Activated CD4-positive, alpha-beta memory T cell treated with anti-CD3 and anti-CD28 coated beads for 36 hours (primary cell): ENCODE data around the gene PEAK1. TPM values are rescaled to one million over a fixed set of nuclear protein-coding genes. Genes with fewer than 3 reads are reported as not detected.

Source experiments
- CTCF ChIA-PET: fragments of 350-600 bp; sonication (Branson Sonifier 250); formaldehyde crosslinking; loops from one replicate; lab custom pipeline; 2021; ENCODE audit warnings: antibody characterized with exemption, inconsistent platforms; lab: Charles Lee
- POLR2A ChIA-PET: fragments of 350-600 bp; sonication (Branson Sonifier 250); formaldehyde crosslinking; loops from one replicate; lab custom pipeline; 2021; ENCODE audit warnings: antibody characterized with exemption; lab: Charles Lee
- DNase-seq: peaks from one replicate; pipeline ENCODE4 v3.0.0-alpha.2; 2020
- H3K27ac Mint-ChIP-seq: one replicate; pipeline ENCODE4 v1.8.0; 2021; ENCODE audit warnings: mixed read lengths
- H3K27me3 Mint-ChIP-seq: one replicate; pipeline ENCODE4 v1.8.0; 2021; ENCODE audit warnings: mixed read lengths
- H3K36me3 Mint-ChIP-seq: one replicate; pipeline ENCODE4 v1.8.0; 2021; ENCODE audit warnings: mixed read lengths
- H3K4me1 Mint-ChIP-seq: one replicate; pipeline ENCODE4 v1.8.0; 2021; ENCODE audit warnings: low read depth, mixed read lengths
- H3K4me3 Mint-ChIP-seq: one replicate; pipeline ENCODE4 v1.8.0; 2021; ENCODE audit warnings: mild to moderate bottlenecking, mixed read lengths
- H3K9me3 Mint-ChIP-seq: one replicate; pipeline ENCODE4 v1.8.0; 2021; ENCODE audit warnings: mixed read lengths
- intact Hi-C: fragments of 100-400 bp; cut with micrococcal nuclease; formaldehyde crosslinking; loops from one replicate; pipeline ENCODE4 v1.15.1; 2023
- total RNA-seq, 2 experiments: library from RNA; stranded (reverse); gene quantifications; one replicate each; pipeline ENCODE4 v1.2.3, GENCODE V29; 2021

The PEAK1 gene, protein sequence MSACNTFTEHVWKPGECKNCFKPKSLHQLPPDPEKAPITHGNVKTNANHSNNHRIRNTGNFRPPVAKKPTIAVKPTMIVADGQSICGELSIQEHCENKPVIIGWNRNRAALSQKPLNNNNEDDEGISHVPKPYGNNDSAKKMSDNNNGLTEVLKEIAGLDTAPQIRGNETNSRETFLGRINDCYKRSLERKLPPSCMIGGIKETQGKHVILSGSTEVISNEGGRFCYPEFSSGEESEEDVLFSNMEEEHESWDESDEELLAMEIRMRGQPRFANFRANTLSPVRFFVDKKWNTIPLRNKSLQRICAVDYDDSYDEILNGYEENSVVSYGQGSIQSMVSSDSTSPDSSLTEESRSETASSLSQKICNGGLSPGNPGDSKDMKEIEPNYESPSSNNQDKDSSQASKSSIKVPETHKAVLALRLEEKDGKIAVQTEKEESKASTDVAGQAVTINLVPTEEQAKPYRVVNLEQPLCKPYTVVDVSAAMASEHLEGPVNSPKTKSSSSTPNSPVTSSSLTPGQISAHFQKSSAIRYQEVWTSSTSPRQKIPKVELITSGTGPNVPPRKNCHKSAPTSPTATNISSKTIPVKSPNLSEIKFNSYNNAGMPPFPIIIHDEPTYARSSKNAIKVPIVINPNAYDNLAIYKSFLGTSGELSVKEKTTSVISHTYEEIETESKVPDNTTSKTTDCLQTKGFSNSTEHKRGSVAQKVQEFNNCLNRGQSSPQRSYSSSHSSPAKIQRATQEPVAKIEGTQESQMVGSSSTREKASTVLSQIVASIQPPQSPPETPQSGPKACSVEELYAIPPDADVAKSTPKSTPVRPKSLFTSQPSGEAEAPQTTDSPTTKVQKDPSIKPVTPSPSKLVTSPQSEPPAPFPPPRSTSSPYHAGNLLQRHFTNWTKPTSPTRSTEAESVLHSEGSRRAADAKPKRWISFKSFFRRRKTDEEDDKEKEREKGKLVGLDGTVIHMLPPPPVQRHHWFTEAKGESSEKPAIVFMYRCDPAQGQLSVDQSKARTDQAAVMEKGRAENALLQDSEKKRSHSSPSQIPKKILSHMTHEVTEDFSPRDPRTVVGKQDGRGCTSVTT (N-terminal part only)
- total RNA-seq = 10 to 100 TPM; 15.6 to 18.3 TPM

DNA sequence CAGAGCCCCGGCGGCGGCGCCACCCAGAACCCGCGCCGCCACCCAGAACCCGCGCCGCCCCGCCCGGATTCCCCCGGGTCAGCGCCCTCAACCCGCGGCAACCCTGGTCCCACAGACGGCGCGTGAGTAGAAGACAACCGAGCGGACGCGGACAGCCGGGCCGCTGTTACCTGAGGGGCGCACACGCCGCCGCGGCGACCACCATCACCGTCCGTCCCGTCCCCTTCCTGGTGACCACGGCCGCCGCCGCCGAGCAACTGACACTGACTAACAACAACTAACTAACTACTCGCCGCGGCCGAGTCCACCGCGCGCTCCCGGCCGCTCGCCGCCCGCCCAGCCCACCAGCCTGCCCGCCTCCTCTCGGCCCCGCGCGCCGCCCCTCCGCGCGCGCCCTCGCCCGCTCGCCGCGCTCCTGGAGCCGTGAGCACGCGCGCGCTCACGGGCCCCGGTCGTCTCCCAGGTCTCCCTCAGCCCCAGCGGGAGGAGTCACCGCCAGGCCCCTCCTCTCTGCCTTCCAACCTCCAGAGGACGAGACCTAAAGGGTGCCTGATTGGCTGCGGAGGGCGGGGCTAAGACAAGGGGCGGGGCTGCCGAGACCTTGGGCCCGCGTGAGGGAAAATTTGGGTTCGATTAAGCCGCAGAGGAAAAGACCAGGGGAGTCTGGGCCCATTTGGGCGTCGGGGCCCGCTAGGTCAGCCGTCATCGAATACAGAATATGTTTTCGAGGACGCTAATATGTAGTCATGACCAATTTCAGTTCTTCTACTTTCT lies at the start of gene PEAK1:
Gene PEAK1, minus strand, starts transcription at position 269 of the 774 bp plus-strand sequence. CDS start 238,178 bp downstream, outside the sequence.
- Mint-ChIP-seq H3K4me3 (peak within 1 kb of the TSS; percentile 96), H3K36me3 (peaks cover 5% of the 10 kb centered on the region), H3K27me3 (peaks cover 2% of the 10 kb centered on the region), H3K27ac (peak within 1 kb of the TSS; percentile 98), H3K9me3 (no peaks in the 10 kb centered on the region), H3K4me1 (peaks cover 30% of the 10 kb centered on the region)
- peak; percentile 100 for DNase-seq
- CTCF ChIA-PET = interaction anchor here (0.8 kb wide), 1 partner anchor 11 kb away, joined by 3 read pairs; no protein-coding TSS in a partner anchor
- POLR2A ChIA-PET = interaction anchor here (0.6 to 2.1 kb wide), 3 partner anchors 10 to 425 kb away, joined by 3 to 12 read pairs (median 9); partner anchors contain the start of gene PSTPIP1
- intact Hi-C loops = loop anchor here (1.0 to 10.0 kb wide), 5 partner anchors 10 to 1355 kb away; partner anchors contain the start of genes PSTPIP1 and TSPAN3

DNA sequence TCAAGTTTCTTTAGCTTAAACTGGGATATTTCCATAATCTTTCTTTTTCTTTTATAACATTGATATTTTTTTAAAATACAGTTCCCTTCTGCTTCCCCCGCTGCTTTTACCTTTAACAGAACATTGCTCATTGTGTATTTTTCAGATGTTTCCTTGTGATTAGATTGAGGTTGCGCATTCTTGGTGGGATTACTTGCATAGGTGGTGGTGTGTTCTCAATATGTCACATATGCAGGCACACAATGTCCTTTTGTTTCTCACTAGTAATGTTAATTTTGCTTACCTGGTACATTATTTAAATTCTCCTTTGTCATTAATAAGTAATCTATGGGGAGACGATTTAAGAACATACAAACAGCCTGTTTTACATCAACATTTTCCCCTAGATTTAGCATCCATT lies 49.0 kb upstream of the PEAK1 start:
- H3K27ac Mint-ChIP-seq = no peak overlapping the region
- intact Hi-C loops = no loop called here
- H3K4me3 Mint-ChIP-seq = no peak overlapping the region
- ChIA-PET CTCF (no interaction called here), POLR2A (no interaction called here)
- H3K4me1 Mint-ChIP-seq = no peaks in the 10 kb centered on the region
- peaks cover 37% of the 10 kb centered on the region for H3K36me3 Mint-ChIP-seq
- H3K9me3 Mint-ChIP-seq = no peaks in the 10 kb centered on the region
- no peak for DNase-seq
- no peaks in the 10 kb centered on the region for H3K27me3 Mint-ChIP-seq

DNA sequence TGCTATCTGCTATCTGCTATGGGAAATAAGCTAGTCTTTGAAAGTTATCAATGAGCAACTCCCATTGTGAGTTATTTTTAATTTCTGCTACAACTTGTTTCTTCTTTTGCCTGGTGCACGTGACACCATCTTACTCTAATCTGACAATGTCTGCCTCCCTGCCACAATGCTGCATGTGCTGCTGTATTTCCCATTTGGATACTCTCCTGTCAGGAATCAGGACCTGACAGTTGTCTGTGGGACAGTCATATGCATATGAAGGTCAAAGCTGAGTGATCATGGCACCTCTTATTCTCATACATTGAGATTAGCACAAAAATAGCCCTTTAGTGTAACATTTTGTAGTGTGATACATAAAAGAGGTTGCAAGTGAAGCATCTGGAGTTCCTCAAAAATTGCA lies 46.6 kb upstream of the PEAK1 start:
- ChIA-PET POLR2A (no interaction called here), CTCF (no interaction called here)
- Mint-ChIP-seq H3K27me3 (no peaks in the 10 kb centered on the region), H3K4me3 (no peak overlapping the region), H3K36me3 (peaks cover 28% of the 10 kb centered on the region), H3K4me1 (no peaks in the 10 kb centered on the region), H3K27ac (no peak overlapping the region), H3K9me3 (no peaks in the 10 kb centered on the region)
- intact Hi-C loops = no loop called here
- DNase-seq = no peak

DNA sequence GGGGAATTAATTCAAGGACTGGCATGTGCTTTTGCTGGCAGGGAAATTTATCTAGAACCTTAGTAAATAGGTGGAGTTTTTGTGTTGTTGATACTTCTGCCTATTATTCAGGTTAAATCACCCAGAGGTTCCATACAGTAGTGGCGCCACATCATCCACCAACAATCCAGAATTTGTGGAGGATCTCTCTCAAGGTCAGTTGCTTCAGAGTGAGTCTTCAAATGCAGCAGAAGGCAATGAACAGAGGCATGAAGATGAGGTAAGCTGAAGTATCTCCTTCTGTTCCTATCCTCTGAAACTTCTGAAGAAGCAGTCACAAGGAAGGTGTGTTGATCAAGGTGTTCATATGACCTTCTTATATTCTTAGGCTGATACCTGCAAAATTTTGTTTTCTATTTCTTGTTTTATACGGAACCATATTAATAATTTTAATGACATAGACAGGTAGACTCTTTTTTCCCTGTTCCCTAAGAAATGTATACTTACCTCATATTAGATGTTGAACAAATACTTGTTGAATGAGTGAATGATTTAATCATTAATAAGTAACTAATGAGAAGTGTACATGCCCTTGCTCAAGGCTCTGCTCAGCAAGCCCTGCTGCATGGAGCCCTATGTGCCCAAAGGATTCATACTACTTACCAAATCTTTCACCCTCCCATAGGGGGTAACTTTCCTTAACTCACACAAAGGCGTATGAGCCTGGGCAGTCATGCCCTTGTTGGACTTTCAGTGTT lies 44.4 kb upstream of the PEAK1 start:
- Mint-ChIP-seq H3K27me3 (no peaks in the 10 kb centered on the region), H3K9me3 (no peaks in the 10 kb centered on the region), H3K4me1 (no peaks in the 10 kb centered on the region), H3K4me3 (no peak overlapping the region), H3K27ac (no peak overlapping the region), H3K36me3 (peaks cover 29% of the 10 kb centered on the region)
- no peak for DNase-seq
- ChIA-PET CTCF (no interaction called here), POLR2A (no interaction called here)
- intact Hi-C loops = no loop called here

DNA sequence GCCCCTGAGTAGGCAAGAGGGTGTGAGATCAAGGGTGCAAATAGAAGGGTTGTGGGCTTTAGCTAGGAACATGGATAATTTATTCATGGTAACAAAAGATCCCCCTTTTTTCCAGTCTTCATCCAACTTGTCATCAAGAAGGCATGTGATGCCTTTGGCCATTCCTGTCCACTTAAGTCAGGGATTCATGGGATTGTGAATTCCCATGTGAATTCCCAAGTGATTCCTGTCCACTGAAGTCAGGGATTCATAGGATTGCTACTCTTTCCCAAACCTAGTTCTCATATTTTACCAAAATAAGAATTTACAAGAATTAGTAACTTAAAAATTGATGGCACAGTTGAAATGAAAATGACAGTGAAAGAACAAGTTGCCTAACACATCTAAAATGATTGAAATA lies 41.6 kb upstream of the PEAK1 start:
- Mint-ChIP-seq H3K27me3 (no peaks in the 10 kb centered on the region), H3K9me3 (no peaks in the 10 kb centered on the region), H3K27ac (no peak overlapping the region), H3K4me3 (no peak overlapping the region), H3K4me1 (peaks cover 13% of the 10 kb centered on the region), H3K36me3 (peaks cover 20% of the 10 kb centered on the region)
- POLR2A ChIA-PET = no interaction called here
- CTCF ChIA-PET = no interaction called here
- intact Hi-C loops = no loop called here
- no peak for DNase-seq

DNA sequence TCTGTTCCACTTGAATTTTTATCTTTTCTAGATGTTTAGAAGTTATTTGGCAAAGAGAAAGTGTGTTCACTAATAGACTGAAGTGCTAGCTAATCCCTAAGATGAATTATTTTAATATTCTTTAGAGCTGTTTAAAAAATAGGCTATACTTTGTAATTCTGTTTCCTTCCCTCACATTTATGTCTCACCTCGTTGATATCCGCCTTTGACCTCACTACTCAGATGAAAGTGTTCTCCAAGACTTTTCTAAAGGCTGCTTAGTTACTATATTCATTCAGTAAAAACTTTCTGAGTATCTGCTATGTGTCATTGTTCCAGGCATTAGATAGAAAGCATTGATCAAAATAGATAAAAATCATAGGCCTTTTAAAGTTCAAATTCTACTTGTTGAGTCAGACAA lies 39.1 kb upstream of the PEAK1 start:
- Mint-ChIP-seq H3K36me3 (peaks cover 14% of the 10 kb centered on the region), H3K4me1 (peaks cover 30% of the 10 kb centered on the region), H3K9me3 (no peaks in the 10 kb centered on the region), H3K27me3 (no peaks in the 10 kb centered on the region), H3K4me3 (no peak overlapping the region), H3K27ac (no peak overlapping the region)
- ChIA-PET CTCF (interaction anchor here (1.0 to 1.6 kb wide), 2 partner anchors 85 to 272 kb away, joined by 4 to 5 read pairs; no protein-coding TSS in a partner anchor), POLR2A (interaction anchor here (0.7 kb wide), 1 partner anchor 1185 kb away, joined by 3 read pairs; no protein-coding TSS in a partner anchor)
- intact Hi-C loops = no loop called here
- no peak for DNase-seq

DNA sequence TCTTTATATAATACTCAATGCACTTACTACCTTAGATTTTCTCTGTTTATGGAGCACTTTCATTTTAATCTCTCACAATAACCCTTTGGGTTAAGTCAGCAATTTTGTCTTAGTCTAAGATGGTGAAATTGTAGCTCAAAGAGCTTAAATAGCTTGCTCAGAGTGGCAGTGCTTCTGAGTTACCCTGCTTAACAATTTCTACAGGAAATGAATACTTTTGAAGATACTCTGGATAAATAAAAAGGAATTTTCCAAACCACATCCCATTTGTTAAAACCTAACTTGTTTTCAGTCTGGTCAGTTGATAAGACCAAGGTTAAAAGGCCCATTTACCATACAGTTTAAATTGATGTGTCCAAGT lies 38.0 kb upstream of the PEAK1 start:
- POLR2A ChIA-PET = interaction anchor here (0.6 kb wide), 1 partner anchor 1354 kb away, joined by 3 read pairs; no protein-coding TSS in a partner anchor
- Mint-ChIP-seq H3K4me1 (peaks cover 30% of the 10 kb centered on the region), H3K36me3 (peaks cover 14% of the 10 kb centered on the region), H3K27me3 (no peaks in the 10 kb centered on the region), H3K4me3 (no peak overlapping the region), H3K9me3 (no peaks in the 10 kb centered on the region), H3K27ac (no peak overlapping the region)
- intact Hi-C loops = no loop called here
- CTCF ChIA-PET = interaction anchor here (1.0 to 1.6 kb wide), 2 partner anchors 86 to 271 kb away, joined by 4 to 5 read pairs; no protein-coding TSS in a partner anchor
- no peak for DNase-seq

DNA sequence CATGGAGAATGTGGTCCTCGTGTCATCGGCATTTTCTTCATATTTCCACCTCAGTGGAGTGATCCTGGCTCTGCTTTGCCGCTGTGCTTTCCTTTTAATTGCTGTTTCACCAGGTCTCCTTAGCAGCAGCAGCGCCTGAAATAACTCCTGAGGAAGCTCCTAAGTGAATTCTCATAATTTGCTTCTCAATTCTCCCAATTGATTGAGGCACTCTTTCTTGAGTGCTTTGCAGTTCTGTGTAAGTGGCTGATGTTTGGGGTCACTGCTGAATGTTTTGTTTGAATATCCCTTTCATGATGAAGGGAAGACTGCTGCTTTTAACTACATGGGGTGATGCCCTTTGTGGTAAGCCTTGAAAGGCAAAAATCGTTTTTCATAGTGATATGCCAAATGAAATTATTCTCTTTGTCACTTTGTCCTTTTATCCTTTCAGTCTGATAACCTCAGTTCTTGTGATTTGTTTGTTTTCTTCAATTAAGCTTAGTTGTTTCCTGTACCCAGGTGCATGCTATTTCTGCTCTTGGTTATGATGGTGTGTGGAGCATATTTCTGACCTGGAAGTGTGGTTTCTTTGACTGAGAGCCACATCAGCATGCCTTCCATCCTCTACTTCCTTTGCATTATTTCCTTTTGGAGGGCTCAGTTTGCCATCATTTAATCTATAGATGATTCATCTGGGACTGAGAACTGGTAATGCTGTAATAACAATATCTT lies 37.4 kb upstream of the PEAK1 start:
- POLR2A ChIA-PET = interaction anchor here (0.7 kb wide), 1 partner anchor 27 kb away, joined by 3 read pairs; no protein-coding TSS in a partner anchor
- Mint-ChIP-seq H3K27me3 (no peaks in the 10 kb centered on the region), H3K4me1 (peaks cover 30% of the 10 kb centered on the region), H3K4me3 (no peak overlapping the region), H3K9me3 (no peaks in the 10 kb centered on the region), H3K36me3 (peaks cover 14% of the 10 kb centered on the region), H3K27ac (no peak overlapping the region)
- no peak for DNase-seq
- CTCF ChIA-PET = interaction anchor here (1.1 to 1.6 kb wide), 2 partner anchors 86 to 277 kb away, joined by 3 to 5 read pairs; no protein-coding TSS in a partner anchor
- intact Hi-C loops = no loop called here

DNA sequence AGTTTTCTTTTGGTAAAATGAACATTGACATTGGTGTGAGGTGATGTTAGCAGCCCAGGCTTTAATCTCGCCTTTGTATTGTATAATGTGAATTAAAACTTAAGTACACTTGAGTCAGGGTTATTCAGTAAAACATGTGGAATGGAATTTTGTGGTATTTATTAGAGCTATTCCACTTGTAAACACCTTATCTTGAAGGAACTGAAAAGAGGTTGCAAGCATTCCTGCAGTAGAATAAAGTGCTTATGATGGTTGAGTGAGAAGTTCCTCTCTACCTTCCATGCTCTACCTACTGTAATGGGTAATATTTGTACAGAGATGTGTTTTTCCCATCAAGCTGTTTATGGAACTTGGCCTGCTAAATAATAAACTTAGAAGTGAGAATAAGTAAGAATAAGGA lies 36.8 kb upstream of the PEAK1 start:
- CTCF ChIA-PET = interaction anchor here (1.1 kb wide), 1 partner anchor 276 kb away, joined by 3 read pairs; no protein-coding TSS in a partner anchor
- intact Hi-C loops = no loop called here

DNA sequence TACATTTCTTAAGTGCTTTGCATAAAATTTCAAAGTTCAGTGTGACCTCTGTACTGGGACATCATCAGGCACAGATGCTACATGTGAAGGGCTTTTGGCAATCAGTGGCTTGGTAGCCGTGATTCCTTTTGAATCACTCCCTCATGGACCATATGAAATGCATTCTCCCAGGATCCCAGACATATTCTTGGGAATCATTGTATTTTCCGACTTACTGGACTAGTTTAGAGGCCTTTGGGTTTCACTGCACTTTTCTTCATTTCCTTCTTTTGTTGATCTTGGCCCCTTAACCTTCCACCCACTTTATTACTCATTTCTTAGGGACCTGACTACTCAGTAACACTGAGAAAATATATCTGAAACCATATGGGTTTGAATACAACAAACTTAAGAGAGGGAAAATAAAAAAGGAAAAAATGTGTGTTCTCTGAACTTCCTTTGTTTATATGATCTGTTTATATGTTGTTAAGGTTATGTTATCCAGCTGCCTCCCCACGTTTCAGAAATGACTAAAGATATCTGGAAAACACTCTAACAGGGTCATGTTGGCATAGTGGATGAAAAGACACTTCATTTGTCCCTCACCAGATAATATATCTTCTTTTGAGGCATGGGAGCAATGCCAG lies 35.9 kb upstream of the PEAK1 start:
- H3K4me1 Mint-ChIP-seq = peaks cover 30% of the 10 kb centered on the region
- POLR2A ChIA-PET = no interaction called here
- intact Hi-C loops = no loop called here
- no peaks in the 10 kb centered on the region for H3K9me3 Mint-ChIP-seq
- H3K4me3 Mint-ChIP-seq = no peak overlapping the region
- H3K27ac Mint-ChIP-seq = no peak overlapping the region
- no peak for DNase-seq
- H3K27me3 Mint-ChIP-seq = no peaks in the 10 kb centered on the region
- CTCF ChIA-PET = interaction anchor here (1.1 kb wide), 1 partner anchor 275 kb away, joined by 3 read pairs; no protein-coding TSS in a partner anchor
- H3K36me3 Mint-ChIP-seq = peaks cover 14% of the 10 kb centered on the region

More for the DNA sequence above, 36.8 kb upstream of the PEAK1 start:
- no peak for DNase-seq
- Mint-ChIP-seq H3K4me1 (peaks cover 30% of the 10 kb centered on the region), H3K27me3 (no peaks in the 10 kb centered on the region), H3K9me3 (no peaks in the 10 kb centered on the region), H3K36me3 (peaks cover 14% of the 10 kb centered on the region), H3K4me3 (no peak overlapping the region), H3K27ac (no peak overlapping the region)
- POLR2A ChIA-PET = no interaction called here
